EL (cell line): ENCODE data around the gene SMCO2.
A peak's percentile ranks its signal among the peaks of the same experiment; 100 is the strongest.

Experiments used
- DNase-seq: peaks from one replicate; pipeline ENCODE4 v3.0.0-alpha.2; 2016

Gene SMCO2

DNA sequence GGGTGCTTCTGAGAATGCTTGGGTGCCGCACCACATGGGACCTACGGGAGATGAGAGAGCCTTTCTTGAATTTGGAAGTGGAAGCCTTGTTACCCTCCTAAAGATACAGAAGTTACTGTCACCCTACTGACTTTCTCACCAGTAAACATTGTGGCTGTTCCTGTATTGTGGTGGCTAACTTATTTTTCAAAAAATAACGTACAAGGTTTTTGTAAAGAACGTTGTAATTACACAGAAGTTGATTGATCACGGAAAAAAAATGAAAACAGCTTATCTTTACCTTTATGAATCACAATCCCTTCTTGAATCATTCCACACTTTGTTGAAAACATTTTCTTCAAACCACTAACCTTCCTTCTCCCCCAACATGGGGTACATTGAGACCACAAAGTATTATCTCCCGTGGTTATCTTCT lies 55.5 kb downstream of the SMCO2 start:
- no peak for DNase-seq

GRCh38 chr12:27504507-27504906 lies 58.0 kb downstream of the SMCO2 start:
- DNase-seq = peak; percentile 41

DNA sequence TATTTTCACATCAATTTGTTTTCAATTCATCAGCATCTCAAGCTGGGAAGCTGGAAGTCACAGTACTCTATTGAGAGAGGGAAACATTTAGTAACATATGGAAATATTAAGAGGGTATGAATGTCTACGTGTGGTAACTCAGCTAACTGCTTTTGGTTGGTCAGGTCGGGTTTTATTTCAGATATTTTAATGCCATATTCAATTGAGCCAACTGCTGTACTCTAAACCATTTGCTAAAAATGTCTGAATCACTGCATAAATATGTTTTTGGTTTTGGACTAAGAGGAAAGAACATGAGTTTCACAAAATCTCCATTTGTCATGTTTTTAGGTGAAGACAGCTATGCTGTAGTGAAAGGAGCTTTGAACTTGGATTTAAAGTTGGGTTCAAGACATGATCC lies 58.6 kb downstream of the SMCO2 start:
- peak; percentile 57 for DNase-seq

DNA sequence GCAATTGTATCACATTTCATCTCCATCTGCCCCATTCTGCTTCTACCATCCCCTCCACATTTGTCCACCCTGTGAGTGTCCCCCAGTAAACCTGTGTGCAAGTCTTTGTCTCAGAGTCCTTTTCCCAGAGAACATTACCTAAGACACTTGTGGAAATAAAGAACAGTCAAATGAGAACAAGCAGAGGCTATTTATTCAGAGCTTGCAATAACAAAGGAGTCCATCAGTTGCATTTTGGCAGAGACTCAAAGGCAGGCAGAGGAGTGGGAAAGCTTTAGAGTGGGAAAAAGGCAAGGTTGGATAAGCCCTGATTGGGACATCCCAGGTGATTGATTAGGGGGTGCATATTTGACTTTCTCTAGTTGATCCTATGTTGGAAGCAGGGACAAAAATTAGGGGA lies 59.2 kb downstream of the SMCO2 start:
- no peak for DNase-seq

DNA sequence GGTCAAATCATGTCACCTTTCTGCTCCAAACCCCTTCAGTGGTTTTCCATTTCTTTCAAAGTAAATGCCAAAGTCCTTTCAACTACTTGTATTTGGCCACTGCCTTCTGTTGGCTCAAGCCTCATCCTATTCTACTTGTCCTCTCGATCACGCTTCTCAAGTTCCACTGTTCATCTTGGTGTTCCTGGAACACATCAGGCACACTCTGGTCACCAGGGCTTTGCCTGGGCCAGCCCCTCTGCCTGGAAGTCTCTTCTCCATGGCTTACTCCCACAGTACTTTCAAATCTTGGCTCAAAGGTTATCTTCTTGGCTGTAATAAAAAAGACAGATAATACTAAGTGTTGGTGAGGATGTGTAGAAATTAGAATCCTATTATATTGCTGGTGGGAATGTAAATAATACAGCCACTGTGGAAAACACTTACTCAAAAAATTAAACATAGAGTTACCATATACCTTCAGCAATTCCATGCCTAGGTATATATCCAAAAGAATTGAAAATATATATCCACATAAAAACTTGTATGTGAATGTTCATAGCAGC lies 60.2 kb downstream of the SMCO2 start:
- DNase-seq = no peak

- DNase-seq = no peak
These were observed 62.3 kb downstream of the SMCO2 start for GRCh38 chr12:27508736-27509431.

GRCh38 chr12:27511031-27511722 lies 64.6 kb downstream of the SMCO2 start:
- DNase-seq = no peak

DNA sequence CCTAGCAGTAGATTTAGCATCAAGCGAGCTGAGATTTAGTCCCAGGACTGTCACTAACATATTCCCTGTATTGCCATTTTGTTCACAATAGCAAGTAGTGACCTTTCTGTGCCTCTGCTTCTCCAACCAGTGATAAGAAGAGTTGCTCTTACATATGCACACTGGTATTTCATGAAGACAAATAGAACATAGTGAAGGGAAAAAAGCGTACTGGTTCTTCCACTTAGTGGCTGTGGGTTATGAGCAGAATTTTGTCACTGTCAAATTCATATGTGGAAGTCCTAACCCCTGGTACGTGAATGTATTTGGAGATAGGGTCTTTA lies 65.1 kb downstream of the SMCO2 start:
- DNase-seq = no peak

DNA sequence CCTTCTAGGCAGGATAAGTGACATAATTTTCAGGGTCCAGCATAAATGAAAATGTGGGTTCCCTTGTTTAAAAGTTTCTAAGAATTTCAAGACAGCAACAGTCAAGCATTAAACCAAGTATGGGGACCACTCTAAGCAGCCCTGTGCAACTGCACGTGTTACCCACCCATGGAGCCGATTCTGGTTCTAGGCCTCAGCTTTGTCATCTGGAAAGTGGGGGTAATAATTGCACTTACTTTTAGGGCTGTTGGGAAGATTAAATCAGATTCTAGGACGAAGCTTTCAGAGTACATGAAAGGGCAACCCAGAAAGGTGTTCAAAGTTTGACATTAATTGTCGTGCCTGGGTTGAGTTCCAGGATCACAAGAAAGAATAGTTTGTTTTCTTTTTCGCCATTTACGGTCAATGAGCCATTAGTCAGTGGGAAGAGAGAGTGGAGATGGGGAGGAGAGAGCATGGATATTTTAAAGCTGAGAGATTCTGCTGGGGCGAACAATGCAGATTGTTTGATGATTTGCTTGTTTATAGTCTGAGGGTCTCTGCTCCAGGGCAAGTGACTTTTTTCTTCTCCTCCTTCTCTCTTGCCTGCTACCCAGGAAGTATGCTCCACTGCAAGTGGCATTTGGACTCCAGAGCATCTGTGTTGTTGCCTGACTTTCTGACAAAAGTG lies 66.8 kb downstream of the SMCO2 start:
- no peak for DNase-seq

- no peak for DNase-seq
These were observed 69.1 kb downstream of the SMCO2 start for GRCh38 chr12:27515671-27516070.

DNA sequence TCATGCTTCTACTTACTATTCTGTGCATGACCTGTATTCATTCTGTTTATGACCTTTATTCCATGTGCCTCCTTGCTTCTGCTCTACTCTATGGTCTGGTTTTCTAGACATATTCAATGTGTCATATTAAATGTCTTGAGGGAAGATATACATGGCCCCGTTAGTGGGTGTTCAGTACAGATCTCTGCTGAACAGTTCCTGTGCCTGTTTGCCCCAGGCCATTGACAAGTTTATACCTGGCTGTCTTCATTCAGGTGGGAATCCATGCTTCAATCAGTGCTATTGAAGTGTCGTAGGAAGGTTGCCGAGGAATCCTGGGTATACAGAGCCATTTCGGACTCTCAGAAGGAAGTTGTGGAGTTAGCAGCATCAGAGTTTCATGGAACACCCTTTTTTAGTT lies 70.1 kb downstream of the SMCO2 start:
- no peak for DNase-seq

- DNase-seq = no peak
These were observed 71.0 kb downstream of the SMCO2 start for GRCh38 chr12:27517546-27517945.

DNA sequence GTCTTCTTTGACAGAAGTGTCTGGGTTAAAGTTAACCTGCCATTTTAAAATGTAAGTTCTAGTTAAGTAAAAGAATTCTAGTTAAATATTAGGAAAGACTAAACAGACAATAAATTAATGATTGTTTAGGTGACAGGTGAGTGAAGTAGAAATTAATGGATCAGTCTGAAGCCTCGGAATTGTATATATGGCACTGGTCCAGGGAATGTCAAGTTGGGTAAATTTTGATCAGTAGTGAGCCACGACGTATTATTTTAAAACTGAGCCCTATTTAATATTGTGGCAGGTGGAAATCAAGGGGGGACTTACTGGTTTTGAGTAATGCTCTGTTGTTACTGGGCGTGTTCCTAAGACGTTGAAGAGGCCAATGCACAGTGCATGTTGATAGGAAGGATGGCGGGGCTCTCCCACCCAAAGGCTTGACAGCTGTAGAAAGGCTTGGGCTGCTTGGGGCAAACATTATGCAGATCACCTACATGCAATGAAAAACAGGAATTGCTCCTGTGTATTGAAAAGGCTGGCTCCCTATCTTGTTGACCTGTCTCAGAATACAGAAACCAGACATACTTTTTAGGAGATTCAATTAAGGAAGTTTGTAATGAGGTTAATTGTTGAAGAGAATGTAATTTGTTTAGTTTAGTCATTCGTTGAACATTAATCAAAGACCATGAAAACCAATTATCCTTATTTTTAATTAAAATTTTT lies 71.6 kb downstream of the SMCO2 start:
- no peak for DNase-seq

DNA sequence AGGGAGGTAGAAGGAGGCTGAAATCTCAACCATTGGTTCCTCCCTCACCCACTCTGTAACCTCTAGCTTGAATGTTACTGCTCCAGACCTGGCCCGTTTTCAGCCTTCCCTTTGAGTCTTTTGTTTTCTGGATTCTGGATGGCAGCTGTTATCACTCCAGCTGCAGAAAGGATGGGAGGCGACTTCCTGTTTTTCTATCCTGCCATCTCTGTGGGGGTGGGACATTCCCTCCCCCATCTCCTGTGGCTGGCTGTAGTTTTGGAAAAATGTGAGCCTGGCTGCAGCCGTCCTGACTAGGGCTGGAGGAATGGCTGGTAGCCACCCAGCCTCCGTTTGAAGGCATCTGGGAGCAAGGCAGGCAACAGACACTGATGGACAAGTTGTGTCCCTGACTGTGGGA lies 74.5 kb downstream of the SMCO2 start:
- peak; percentile 52 for DNase-seq

- no peak for DNase-seq
These were observed 75.4 kb downstream of the SMCO2 start for GRCh38 chr12:27521981-27522380.

DNA sequence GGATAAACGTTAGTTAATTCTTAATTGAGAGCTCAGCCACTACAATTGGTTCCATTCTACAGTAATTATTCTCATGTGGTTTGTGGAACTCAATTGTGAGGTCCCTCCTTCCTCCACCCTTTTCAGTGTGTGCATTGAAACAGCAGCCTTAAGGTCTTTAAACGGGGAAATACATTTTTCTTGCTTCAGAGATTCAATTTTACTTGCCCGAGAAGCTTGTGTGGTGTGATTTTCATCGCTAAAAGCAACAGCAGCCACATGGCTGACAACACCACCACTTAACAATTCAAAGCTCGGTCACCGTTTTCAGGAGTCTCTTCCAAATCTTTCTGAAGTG lies 76.7 kb downstream of the SMCO2 start:
- no peak for DNase-seq

DNA sequence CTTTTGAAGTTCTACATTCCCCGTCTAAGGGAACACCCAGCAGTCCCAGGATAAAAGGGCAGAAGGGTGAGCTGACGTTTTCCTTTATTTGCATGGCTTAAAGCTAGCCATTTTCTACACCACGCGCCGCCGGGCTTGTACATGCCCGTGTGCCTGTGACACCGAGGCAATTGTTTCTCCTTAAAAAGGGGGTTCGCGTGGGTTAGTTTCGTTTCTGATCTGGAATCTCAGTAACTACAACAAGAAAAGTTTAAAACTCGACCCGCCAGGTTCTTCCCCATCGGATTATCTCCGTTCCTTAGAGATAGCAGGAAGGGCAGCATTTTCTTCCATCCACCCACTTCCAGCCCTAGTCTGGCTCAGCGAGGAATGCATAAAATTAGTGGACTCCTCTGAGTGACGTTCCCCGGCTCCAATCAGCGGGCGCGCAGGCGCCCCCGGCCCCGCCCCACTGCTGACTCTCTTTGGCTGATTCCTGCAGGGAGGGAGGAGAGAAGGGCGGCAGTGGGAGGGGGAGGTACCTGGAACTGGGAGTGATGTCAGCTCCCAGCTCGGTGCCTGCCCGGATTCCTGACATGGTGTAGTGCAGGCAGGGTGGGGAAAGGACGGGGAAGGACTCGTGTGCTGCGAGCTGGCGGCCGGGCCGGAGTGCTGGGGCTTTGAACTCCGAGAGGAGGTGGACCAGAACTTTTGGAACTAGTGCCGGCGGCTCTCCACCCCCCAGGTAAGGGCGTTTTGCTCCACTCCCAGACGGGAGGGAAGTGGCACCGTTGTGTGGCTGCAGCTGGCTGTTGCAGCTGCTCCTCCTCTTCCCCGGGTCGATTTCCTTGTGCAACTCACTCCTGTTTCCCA lies 77.3 kb downstream of the SMCO2 start, which contains the start of gene PPFIBP1:
PPFIBP1 (plus strand) TSS at position 565 of the 852 bp plus-strand sequence. CDS start 109,191 bp downstream, outside the sequence.
- DNase-seq = peak; percentile 99

DNA sequence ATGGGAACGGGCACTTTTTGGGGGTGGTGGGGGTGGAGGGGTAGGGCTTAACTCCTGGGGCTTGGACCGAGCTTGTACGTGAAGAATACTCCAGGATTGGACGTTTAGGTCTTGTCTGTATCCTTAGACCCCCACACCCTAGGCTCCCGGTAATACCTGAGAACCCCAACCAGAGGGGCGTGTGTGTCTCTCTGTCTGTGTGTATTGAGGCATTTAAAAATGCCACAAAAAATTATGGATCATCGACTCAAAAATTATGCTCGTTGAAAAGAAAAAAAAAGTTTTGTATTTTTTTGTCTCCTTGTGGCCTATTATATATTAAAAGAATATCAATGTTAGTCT lies 77.9 kb downstream of the SMCO2 start:
- DNase-seq = no peak

DNA sequence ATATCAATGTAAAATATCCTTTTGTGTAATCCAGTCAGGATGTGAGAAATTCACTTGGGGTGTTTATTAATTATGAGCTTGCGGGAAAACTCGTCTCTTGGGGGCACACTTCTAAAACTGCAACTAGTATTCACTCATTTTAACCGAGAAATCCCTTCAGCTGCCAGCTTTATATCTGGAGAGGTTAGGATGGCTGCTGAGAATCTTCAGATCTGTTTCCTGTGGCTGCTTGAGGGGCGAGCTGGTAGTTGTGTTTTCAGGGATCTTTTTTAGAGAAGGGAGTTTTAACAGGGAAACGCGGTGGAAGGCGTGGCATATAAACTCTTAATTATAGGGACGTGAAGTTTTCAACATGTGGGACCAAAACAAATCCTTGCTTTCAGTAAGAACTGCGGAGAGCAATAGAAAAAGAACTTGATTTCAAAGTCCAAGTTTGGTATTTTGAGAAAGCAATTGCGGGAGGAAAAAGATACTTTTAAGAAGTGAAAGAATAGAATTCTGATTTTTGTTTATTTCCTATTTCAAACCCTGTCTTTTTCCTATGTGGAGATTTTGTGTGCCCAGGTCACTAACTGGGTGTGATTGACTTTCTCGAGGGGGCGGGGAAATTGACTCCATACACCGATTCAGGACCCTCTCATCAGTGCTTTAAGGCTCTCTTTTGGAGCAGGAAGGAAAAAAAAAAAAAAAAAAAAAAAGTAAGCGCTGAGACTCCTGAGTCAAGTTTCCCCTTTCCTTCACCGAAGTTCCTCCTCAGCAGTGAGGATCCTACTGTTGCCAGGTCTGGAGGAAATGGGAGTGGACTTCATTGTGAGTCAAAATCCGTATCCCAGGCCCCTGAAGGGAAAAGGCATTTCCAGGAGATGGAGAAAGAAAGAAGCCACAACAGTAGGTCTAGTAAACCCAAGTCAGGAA lies 78.6 kb downstream of the SMCO2 start:
- peak; percentile 79 for DNase-seq

DNA sequence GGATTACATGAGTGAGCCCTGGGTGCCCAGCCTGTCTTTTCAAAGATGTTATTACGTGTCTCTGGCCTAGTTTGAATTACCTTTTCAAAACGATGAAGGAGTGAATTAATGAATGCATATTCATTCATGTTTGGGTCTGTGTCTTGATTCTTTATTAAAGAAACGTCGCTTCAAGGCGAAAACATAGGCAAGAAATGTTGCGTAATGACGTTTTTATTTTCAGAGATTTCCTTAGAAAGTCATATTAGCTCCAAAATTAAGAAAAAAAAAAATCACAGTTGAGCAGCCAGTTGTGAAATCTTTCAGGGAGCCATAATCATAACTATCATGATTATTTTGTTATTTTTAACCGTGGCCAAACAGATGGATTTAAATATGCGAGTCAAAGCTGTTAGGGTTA lies 81.0 kb downstream of the SMCO2 start:
- DNase-seq = no peak

- no peak for DNase-seq
These were observed 82.3 kb downstream of the SMCO2 start for GRCh38 chr12:27528788-27529187.
